ENCODE data around the gene PRKAR2B. TPM values are rescaled to one million over a fixed set of nuclear protein-coding genes. Genes with fewer than 3 reads are reported as not detected.

PRKAR2B gene
- total RNA-seq = 2.5 and 4.2 TPM in 2 replicates

GRCh38 chr7:107044347-107045194 is at the start of gene PRKAR2B:
Gene PRKAR2B (plus strand): TSS chr7:107044705. CDS start chr7:107044908, 203 bp downstream.

GRCh38 chr7:107168233-107169119 is 124.0 kb downstream of the PRKAR2B start, which contains the start of gene HBP1:
Gene HBP1 (plus strand): TSS chr7:107169003. CDS start chr7:107179894, 10,891 bp downstream.

Other genes starting within 250 kb of the PRKAR2B start
- gene PIK3CG, start 179.4 kb upstream of the PRKAR2B start, total RNA-seq = not detected in 2 replicates
- 29.0 and 31.1 TPM in 2 replicates for gene HBP1, start 124.3 kb downstream of the PRKAR2B start, total RNA-seq

Data from bronchus fibroblast of lung (primary cell).